Muscle layer of duodenum (tissue), 2 donors: ENCODE data around the gene CYP2S1.

Experiments used
- H3K27ac ChIP-seq: one replicate; pipeline ENCODE4 v1.7.0; 2013; ENCODE audit warnings: mild to moderate bottlenecking, low read length
- H3K27me3 ChIP-seq: one replicate; pipeline ENCODE4 v1.7.0; 2013; ENCODE audit warnings: low read depth, mild to moderate bottlenecking, control low read depth, low read length
- H3K36me3 ChIP-seq, 2 donors: one replicate each; pipeline ENCODE4 v1.7.0; 2013; ENCODE audit warnings: low read length in 2 of 2, control low read depth in 1 of 2, mild to moderate bottlenecking in 1 of 2; ENCODE audit not compliant: insufficient read depth in 2 of 2, control insufficient read depth in 1 of 2
- H3K4me1 ChIP-seq, 2 donors: one replicate each; pipeline ENCODE4 v1.7.0; 2013; ENCODE audit warnings: low read length in 2 of 2, mild to moderate bottlenecking in 2 of 2, control low read depth in 1 of 2, moderate library complexity in 1 of 2; ENCODE audit not compliant: insufficient read depth in 2 of 2, control insufficient read depth in 1 of 2
- H3K4me3 ChIP-seq, 2 donors: one replicate each; pipeline ENCODE4 v1.7.0; 2013; ENCODE audit warnings: low read length in 2 of 2, low read depth in 1 of 2, mild to moderate bottlenecking in 1 of 2
- H3K9me3 ChIP-seq, 2 donors: one replicate each; pipeline ENCODE4 v1.7.0; 2013; ENCODE audit warnings: low read length in 2 of 2, control low read depth in 1 of 2, mild to moderate bottlenecking in 1 of 2; ENCODE audit not compliant: control insufficient read depth in 1 of 2
- donor health status: healthy.

CYP2S1 gene

GRCh38 chr19:41230067-41230857 lies 37.2 kb downstream of the CYP2S1 start:
- Histone ChIP-seq H3K4me3 (no peak overlapping the region), H3K36me3 (peaks cover 14 to 21% of the 10 kb centered on the region in 2 donors), H3K27me3 (no peaks in the 10 kb centered on the region), H3K9me3 (no peaks in the 10 kb centered on the region), H3K4me1 (peaks cover 4 to 8% of the 10 kb centered on the region in 2 donors), H3K27ac (no peak overlapping the region)

GRCh38 chr19:41232686-41233085 lies 39.7 kb downstream of the CYP2S1 start:
- H3K4me1 ChIP-seq = no peaks in the 10 kb centered on the region
- no peak overlapping the region for H3K27ac ChIP-seq
- H3K4me3 ChIP-seq = no peak overlapping the region
- no peaks in the 10 kb centered on the region for H3K27me3 ChIP-seq
- peaks cover 21 to 26% of the 10 kb centered on the region in 2 donors for H3K36me3 ChIP-seq
- no peaks in the 10 kb centered on the region for H3K9me3 ChIP-seq

GRCh38 chr19:41233748-41234240 lies 40.8 kb downstream of the CYP2S1 start:
- H3K36me3 ChIP-seq = peaks cover 20 to 38% of the 10 kb centered on the region in 2 donors
- no peaks in the 10 kb centered on the region for H3K9me3 ChIP-seq
- H3K27ac ChIP-seq = no peak overlapping the region
- no peaks in the 10 kb centered on the region for H3K4me1 ChIP-seq
- H3K27me3 ChIP-seq = no peaks in the 10 kb centered on the region
- no peak overlapping the region for H3K4me3 ChIP-seq

- Histone ChIP-seq H3K4me1 (no peaks in the 10 kb centered on the region), H3K9me3 (no peaks in the 10 kb centered on the region), H3K27ac (no peak overlapping the region), H3K36me3 (peaks cover 23 to 46% of the 10 kb centered on the region in 2 donors), H3K27me3 (no peaks in the 10 kb centered on the region), H3K4me3 (no peak overlapping the region)
Measured at GRCh38 chr19:41234512-41235168, 41.6 kb downstream of the CYP2S1 start.

- Histone ChIP-seq H3K36me3 (peaks cover 27 to 54% of the 10 kb centered on the region in 2 donors), H3K9me3 (no peaks in the 10 kb centered on the region), H3K27ac (no peak overlapping the region), H3K27me3 (no peaks in the 10 kb centered on the region), H3K4me3 (no peak overlapping the region), H3K4me1 (no peaks in the 10 kb centered on the region)
Measured at GRCh38 chr19:41235480-41235879, 42.5 kb downstream of the CYP2S1 start.

GRCh38 chr19:41238244-41238643 lies 45.2 kb downstream of the CYP2S1 start:
- peaks cover 41 to 74% of the 10 kb centered on the region in 2 donors for H3K36me3 ChIP-seq
- no peaks in the 10 kb centered on the region for H3K27me3 ChIP-seq
- H3K4me1 ChIP-seq = no peaks in the 10 kb centered on the region
- no peaks in the 10 kb centered on the region for H3K9me3 ChIP-seq
- H3K27ac ChIP-seq = no peak overlapping the region
- no peak overlapping the region for H3K4me3 ChIP-seq

GRCh38 chr19:41239363-41239762 lies 46.3 kb downstream of the CYP2S1 start:
- no peaks in the 10 kb centered on the region for H3K27me3 ChIP-seq
- H3K4me1 ChIP-seq = no peaks in the 10 kb centered on the region
- no peak overlapping the region for H3K4me3 ChIP-seq
- peaks cover 35 to 73% of the 10 kb centered on the region in 2 donors for H3K36me3 ChIP-seq
- H3K9me3 ChIP-seq = no peaks in the 10 kb centered on the region
- no peak overlapping the region for H3K27ac ChIP-seq

- Histone ChIP-seq H3K36me3 (peaks cover 32 to 74% of the 10 kb centered on the region in 2 donors), H3K27ac (no peak overlapping the region)
Measured at GRCh38 chr19:41239961-41240574, 47.0 kb downstream of the CYP2S1 start.

GRCh38 chr19:41241859-41242258 lies 48.8 kb downstream of the CYP2S1 start:
- Histone ChIP-seq H3K27ac (no peak overlapping the region), H3K36me3 (peaks cover 32 to 78% of the 10 kb centered on the region in 2 donors), H3K4me1 (no peaks in the 10 kb centered on the region), H3K9me3 (no peaks in the 10 kb centered on the region), H3K4me3 (no peak overlapping the region), H3K27me3 (no peaks in the 10 kb centered on the region)

More at GRCh38 chr19:41239961-41240574, 47.0 kb downstream of the CYP2S1 start:
- Histone ChIP-seq H3K9me3 (no peaks in the 10 kb centered on the region), H3K4me3 (no peak overlapping the region), H3K4me1 (no peaks in the 10 kb centered on the region), H3K27me3 (no peaks in the 10 kb centered on the region)

GRCh38 chr19:41244117-41244516 lies 51.1 kb downstream of the CYP2S1 start:
- H3K36me3 ChIP-seq = peaks cover 34 to 78% of the 10 kb centered on the region in 2 donors
- H3K4me1 ChIP-seq = no peaks in the 10 kb centered on the region
- no peak overlapping the region for H3K4me3 ChIP-seq

GRCh38 chr19:41245843-41246242 lies 52.8 kb downstream of the CYP2S1 start:
- Histone ChIP-seq H3K4me1 (no peaks in the 10 kb centered on the region), H3K9me3 (no peaks in the 10 kb centered on the region), H3K36me3 (peaks cover 33 to 77% of the 10 kb centered on the region in 2 donors), H3K27me3 (no peaks in the 10 kb centered on the region), H3K4me3 (no peak overlapping the region), H3K27ac (no peak overlapping the region)

More at GRCh38 chr19:41244117-41244516, 51.1 kb downstream of the CYP2S1 start:
- no peaks in the 10 kb centered on the region for H3K27me3 ChIP-seq
- no peak overlapping the region for H3K27ac ChIP-seq
- H3K9me3 ChIP-seq = no peaks in the 10 kb centered on the region
